Effector memory CD4-positive, alpha-beta T cell (primary cell): ENCODE data around the gene GMPR2.
"Not testable (repeated sequence)": the region's sequence is repeated elsewhere in the genome, so short reads cannot be mapped to it uniquely, and the experiment has no call there.

ENCODE experiments used
- DNase-seq, 3 donors: peaks; one replicate each; pipeline ENCODE4 v3.0.0-alpha.2; 2020
- H3K27ac ChIP-seq: 2 replicates; pipeline ENCODE4 v1.7.0; 2013; ENCODE audit warnings: mild to moderate bottlenecking, low read length, moderate library complexity; ENCODE audit not compliant: insufficient read depth, poor library complexity, severe bottlenecking
- H3K27me3 ChIP-seq: replicated peaks from 2 replicates; pipeline ENCODE4 v1.7.0; 2013; ENCODE audit warnings: mild to moderate bottlenecking, low read length; ENCODE audit not compliant: insufficient read depth, control insufficient read depth, poor library complexity, severe bottlenecking
- H3K36me3 ChIP-seq: 2 replicates; pipeline ENCODE4 v1.7.0; 2013; ENCODE audit warnings: mild to moderate bottlenecking, low read length, moderate library complexity; ENCODE audit not compliant: control insufficient read depth, insufficient read depth
- H3K4me1 ChIP-seq: 2 replicates; pipeline ENCODE4 v1.7.0; 2013; ENCODE audit warnings: low read length, mild to moderate bottlenecking; ENCODE audit not compliant: control insufficient read depth, insufficient read depth, poor library complexity, severe bottlenecking
- H3K4me3 ChIP-seq: 2 replicates; pipeline ENCODE4 v1.7.0; 2013; ENCODE audit warnings: low read length, low read depth, mild to moderate bottlenecking; ENCODE audit not compliant: insufficient read depth, poor library complexity, severe bottlenecking
- H3K9me3 ChIP-seq: 2 replicates; pipeline ENCODE4 v1.7.0; 2013; ENCODE audit warnings: mild to moderate bottlenecking, low read length, moderate library complexity; ENCODE audit not compliant: control insufficient read depth

The GMPR2 gene

GRCh38 chr14:24213866-24214662, 18.7 kb upstream of the GMPR2 start:
- peak overlapping the region; percentile 99 for H3K27ac ChIP-seq
- DNase-seq: no peak
- H3K36me3 ChIP-seq: peaks cover 29% of the 10 kb centered on the region
- H3K4me1 ChIP-seq: peaks cover 27% of the 10 kb centered on the region
- no peaks in the 10 kb centered on the region for H3K27me3 ChIP-seq
- H3K9me3 ChIP-seq: no peaks in the 10 kb centered on the region
- H3K4me3 ChIP-seq: no peak overlapping the region

DNA sequence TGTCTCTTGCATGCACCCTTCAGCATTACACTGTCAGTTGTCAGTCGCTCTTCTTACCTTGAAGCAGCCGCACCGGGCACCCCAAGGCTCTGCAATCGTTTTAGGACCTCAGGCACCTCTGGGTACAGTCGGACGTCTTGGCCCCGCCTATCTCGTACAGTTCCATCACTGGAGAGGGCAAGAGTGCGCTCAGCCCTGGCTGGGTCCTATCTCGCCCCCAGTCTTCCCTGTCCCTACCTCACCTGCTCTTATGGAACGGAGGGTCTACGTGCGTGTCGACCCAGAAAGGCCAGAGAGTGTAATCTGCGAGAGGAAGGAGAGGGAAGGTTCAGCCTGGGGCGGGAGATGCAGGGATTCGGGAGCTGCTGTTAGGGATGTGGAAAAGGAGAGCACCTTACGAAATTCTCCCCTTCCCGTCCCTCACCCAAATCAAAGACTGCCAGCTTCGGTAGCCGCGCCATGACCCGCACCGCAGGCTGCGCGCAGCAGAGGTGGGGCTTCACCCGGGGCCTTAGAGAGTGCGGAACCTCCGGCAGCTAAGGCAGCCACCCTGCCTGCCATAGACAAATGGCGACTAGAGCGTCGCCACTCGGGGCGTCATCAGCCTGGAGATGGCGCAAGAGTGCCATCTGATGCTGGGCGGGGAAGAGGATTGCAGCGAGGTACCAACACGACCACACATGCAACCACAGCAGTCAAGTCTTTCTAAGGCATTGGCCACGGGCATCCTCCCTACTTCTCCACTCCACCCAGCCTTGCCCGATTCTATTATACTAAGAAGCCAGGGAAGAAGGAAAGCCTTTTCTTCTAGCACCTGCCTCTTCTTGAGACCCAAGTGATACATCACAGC, 17.0 kb upstream of the GMPR2 start, which contains the start of gene MDP1:
TSS of gene MDP1 (minus strand) at position 572 of the 850 bp plus-strand sequence. CDS start at position 461, 111 bp downstream.
- Histone ChIP-seq H3K4me1 (peaks cover 27% of the 10 kb centered on the region), H3K9me3 (no peaks in the 10 kb centered on the region), H3K36me3 (peaks cover 13% of the 10 kb centered on the region), H3K4me3 (peak within 1 kb of the TSS; percentile 70), H3K27me3 (no peaks in the 10 kb centered on the region), H3K27ac (peak within 1 kb of the TSS; percentile 89)
- peak; percentile 78 to 81 (median 80) for DNase-seq

DNA sequence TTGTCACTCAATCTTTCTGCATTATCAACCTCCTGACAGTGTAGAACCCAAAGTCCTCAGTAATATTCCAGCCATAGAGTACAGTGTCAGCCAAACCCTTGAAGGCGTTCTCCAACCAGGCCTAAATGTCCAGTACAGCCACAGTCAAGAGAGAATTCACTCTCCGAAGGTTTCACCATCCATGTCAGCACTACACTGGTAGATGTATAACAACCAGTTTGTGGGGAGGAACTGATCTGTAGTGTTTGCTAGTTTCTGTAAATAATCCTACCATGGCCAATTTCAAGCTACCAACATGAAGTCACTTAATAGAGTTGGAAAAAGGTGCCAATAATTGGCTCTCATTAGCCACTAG, 16.4 kb upstream of the GMPR2 start:
- Histone ChIP-seq H3K36me3 (peaks cover 10% of the 10 kb centered on the region), H3K27me3 (no peaks in the 10 kb centered on the region), H3K4me3 (no peak overlapping the region), H3K9me3 (no peaks in the 10 kb centered on the region), H3K27ac (peak overlapping the region; percentile 89), H3K4me1 (peaks cover 27% of the 10 kb centered on the region)
- no peak for DNase-seq

GRCh38 chr14:24216876-24217275, 15.9 kb upstream of the GMPR2 start:
- H3K4me3 ChIP-seq, H3K27me3 ChIP-seq, H3K36me3 ChIP-seq, H3K9me3 ChIP-seq, DNase-seq: not testable (repeated sequence)
- Histone ChIP-seq H3K4me1 (peaks cover 27% of the 10 kb centered on the region), H3K27ac (peak overlapping the region; percentile 89)

GRCh38 chr14:24219080-24219479, 13.6 kb upstream of the GMPR2 start:
- DNase-seq: no peak
- no peak overlapping the region for H3K4me3 ChIP-seq
- no peaks in the 10 kb centered on the region for H3K9me3 ChIP-seq
- no peak overlapping the region for H3K27ac ChIP-seq
- no peaks in the 10 kb centered on the region for H3K27me3 ChIP-seq
- peaks cover 21% of the 10 kb centered on the region for H3K4me1 ChIP-seq
- peaks cover 7% of the 10 kb centered on the region for H3K36me3 ChIP-seq

GRCh38 chr14:24219521-24219920, 13.2 kb upstream of the GMPR2 start:
- H3K36me3 ChIP-seq: peaks cover 7% of the 10 kb centered on the region
- DNase-seq: no peak
- no peak overlapping the region for H3K27ac ChIP-seq
- H3K27me3 ChIP-seq: no peaks in the 10 kb centered on the region
- no peaks in the 10 kb centered on the region for H3K9me3 ChIP-seq
- peaks cover 16% of the 10 kb centered on the region for H3K4me1 ChIP-seq
- H3K4me3 ChIP-seq: no peak overlapping the region

DNA sequence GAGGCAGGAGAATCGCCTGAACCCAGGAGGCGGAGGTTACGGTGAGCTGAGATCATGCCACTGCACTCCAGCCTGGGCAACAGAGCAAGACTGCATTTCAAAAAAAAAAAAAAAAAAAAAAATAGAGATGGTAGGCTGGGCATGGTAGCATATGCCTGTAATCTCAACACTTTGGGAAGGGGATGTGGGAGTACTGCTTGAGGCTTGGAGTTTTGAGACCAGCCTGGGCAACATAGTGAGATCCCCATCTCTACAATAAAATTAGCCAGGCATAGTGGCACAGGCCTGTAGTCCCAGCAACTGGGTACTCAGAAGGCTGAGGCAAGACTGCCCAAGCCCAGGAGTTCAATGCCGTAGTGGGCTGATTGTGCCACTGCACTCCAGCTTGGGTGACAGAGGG, 9.7 kb upstream of the GMPR2 start:
- H3K27ac ChIP-seq, H3K9me3 ChIP-seq, H3K4me3 ChIP-seq, H3K36me3 ChIP-seq, H3K27me3 ChIP-seq, DNase-seq, H3K4me1 ChIP-seq: not testable (repeated sequence)

- Histone ChIP-seq H3K36me3 (no peaks in the 10 kb centered on the region), H3K4me3 (no peak overlapping the region), H3K27me3 (no peaks in the 10 kb centered on the region), H3K4me1 (no peaks in the 10 kb centered on the region), H3K27ac (no peak overlapping the region), H3K9me3 (no peaks in the 10 kb centered on the region)
- DNase-seq: no peak
Observed at GRCh38 chr14:24224618-24225071, 8.1 kb upstream of the GMPR2 start.

- Histone ChIP-seq H3K4me3 (no peak overlapping the region), H3K36me3 (no peaks in the 10 kb centered on the region), H3K27me3 (no peaks in the 10 kb centered on the region), H3K4me1 (peaks cover 6% of the 10 kb centered on the region), H3K9me3 (no peaks in the 10 kb centered on the region), H3K27ac (no peak overlapping the region)
- no peak for DNase-seq
Observed at GRCh38 chr14:24226473-24226872, 6.3 kb upstream of the GMPR2 start.

DNA sequence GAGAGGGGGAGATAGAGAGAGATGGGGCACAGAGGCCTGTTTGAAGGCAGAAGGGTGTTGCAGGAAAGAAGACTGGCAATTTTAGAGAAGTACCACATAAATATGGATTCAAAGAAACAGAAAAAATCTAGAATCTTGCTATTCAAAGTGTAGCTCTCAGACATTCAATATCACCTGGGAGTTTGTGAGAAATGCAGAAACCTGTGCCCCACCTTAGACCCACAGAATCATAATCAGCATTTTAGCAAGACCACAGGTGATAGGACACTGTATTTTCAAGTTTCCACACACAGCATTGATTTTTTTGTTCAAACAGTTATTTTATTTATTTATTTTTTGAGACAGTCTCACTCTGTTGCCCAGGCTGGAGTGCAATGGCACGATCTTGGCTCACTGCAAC, 3.8 kb upstream of the GMPR2 start:
- Histone ChIP-seq H3K27ac (no peak overlapping the region), H3K4me3 (no peak overlapping the region), H3K9me3 (no peaks in the 10 kb centered on the region), H3K36me3 (no peaks in the 10 kb centered on the region), H3K27me3 (no peaks in the 10 kb centered on the region), H3K4me1 (peaks cover 22% of the 10 kb centered on the region)
- no peak for DNase-seq
